Choroid plexus epithelial cell (primary cell): ENCODE results near the gene SH2D1A.

ENCODE experiments used
- DNase-seq: peaks from one replicate; pipeline ENCODE4 v3.0.0-alpha.2; 2010; ENCODE audit warnings: low read depth
- H3K4me3 ChIP-seq: 2 replicates; pipeline ENCODE4 v1.5.1; 2011; ENCODE audit warnings: low read depth, mild to moderate bottlenecking, control low read depth, low read length, moderate library complexity
- CTCF ChIP-seq: conservative IDR thresholded peaks from 2 replicates; pipeline ENCODE4 v1.5.1; 2011; ENCODE audit warnings: low read depth, mild to moderate bottlenecking, control low read depth, inconsistent platforms, low read length, moderate library complexity

The SH2D1A gene

GRCh38 chrX:124354648-124355047, 8.3 kb downstream of the SH2D1A start:
- no peak for TF ChIP-seq CTCF
- H3K4me3 ChIP-seq: no peak overlapping the region
- DNase-seq: no peak

- H3K4me3 ChIP-seq: no peak overlapping the region
- TF ChIP-seq CTCF: no peak
- DNase-seq: no peak
These were observed 12.5 kb downstream of the SH2D1A start for GRCh38 chrX:124358800-124359383.

- no peak for DNase-seq
- TF ChIP-seq CTCF: no peak
- no peak overlapping the region for H3K4me3 ChIP-seq
These were observed 15.7 kb downstream of the SH2D1A start for GRCh38 chrX:124362072-124362471.

GRCh38 chrX:124362761-124363160, 16.4 kb downstream of the SH2D1A start:
- DNase-seq: no peak
- no peak for TF ChIP-seq CTCF
- no peak overlapping the region for H3K4me3 ChIP-seq

- H3K4me3 ChIP-seq: no peak overlapping the region
- TF ChIP-seq CTCF: no peak
- DNase-seq: no peak
These were observed 23.4 kb downstream of the SH2D1A start for GRCh38 chrX:124369722-124370121.

- DNase-seq: no peak
These were observed 27.0 kb downstream of the SH2D1A start for GRCh38 chrX:124373348-124373747.

More at GRCh38 chrX:124373348-124373747, 27.0 kb downstream of the SH2D1A start:
- no peak overlapping the region for H3K4me3 ChIP-seq
- no peak for TF ChIP-seq CTCF
